NCI-H82 (cell line): ENCODE measurements around the gene DNAAF3.

Source experiments
- DNase-seq: peaks from one replicate; lab custom pipeline; 2025; lab: John Stamatoyannopoulos, UW

Gene DNAAF3

GRCh38 chr19:55153652-55154264 lies 12.7 kb downstream of the DNAAF3 start:
- DNase-seq: no peak

GRCh38 chr19:55152017-55152416 lies 14.4 kb downstream of the DNAAF3 start:
- DNase-seq: peak; percentile 68

- peak; percentile 55 for DNase-seq
These were observed 17.1 kb downstream of the DNAAF3 start, which contains the start of gene TNNT1 for GRCh38 chr19:55149078-55150003. Gene TNNT1, minus strand, starts transcription at chr19:55149206. Its CDS starts 2,049 bp downstream, at chr19:55147157.

GRCh38 chr19:55147545-55148251 lies 18.7 kb downstream of the DNAAF3 start:
- peak; percentile 92 for DNase-seq

GRCh38 chr19:55146705-55147273 lies 19.6 kb downstream of the DNAAF3 start:
- DNase-seq: peak; percentile 93

- peak; percentile 88 for DNase-seq
These were observed 20.2 kb downstream of the DNAAF3 start for GRCh38 chr19:55146078-55146704.

- DNase-seq: no peak
These were observed 21.2 kb downstream of the DNAAF3 start for GRCh38 chr19:55145232-55145631.

- peak; percentile 32 for DNase-seq
These were observed 24.7 kb downstream of the DNAAF3 start for GRCh38 chr19:55141696-55142095.

- DNase-seq: no peak
These were observed 28.5 kb downstream of the DNAAF3 start for GRCh38 chr19:55137915-55138314.

GRCh38 chr19:55136399-55137102 lies 29.9 kb downstream of the DNAAF3 start:
- no peak for DNase-seq

GRCh38 chr19:55134736-55135135 lies 31.7 kb downstream of the DNAAF3 start:
- DNase-seq: no peak

GRCh38 chr19:55133639-55134444 lies 32.6 kb downstream of the DNAAF3 start:
- peak; percentile 77 for DNase-seq

- no peak for DNase-seq
These were observed 33.8 kb downstream of the DNAAF3 start for GRCh38 chr19:55132453-55133129.

GRCh38 chr19:55131421-55131820 lies 35.0 kb downstream of the DNAAF3 start:
- DNase-seq: no peak

- no peak for DNase-seq
These were observed 47.4 kb downstream of the DNAAF3 start for GRCh38 chr19:55119053-55119452.

- DNase-seq: no peak
These were observed 47.9 kb downstream of the DNAAF3 start for GRCh38 chr19:55118401-55118991.

- peak; percentile 99 for DNase-seq
These were observed 48.6 kb downstream of the DNAAF3 start for GRCh38 chr19:55117663-55118391.

GRCh38 chr19:55116859-55117662 lies 49.4 kb downstream of the DNAAF3 start, which contains the start of gene PPP1R12C:
Gene PPP1R12C, minus strand, starts transcription at chr19:55117637. Its CDS starts 94 bp downstream, at chr19:55117543.
- DNase-seq: no peak
